Posterior cingulate gyrus (tissue), 11 donors: ENCODE measurements around the gene AGR2.
A peak's percentile ranks its signal among the peaks of the same experiment; 100 is the strongest.
"Not testable (repeated sequence)": the region's sequence is repeated elsewhere in the genome, so short reads cannot be mapped to it uniquely, and the experiment has no call there.

Experiments used
- DNase-seq, 10 donors: peaks; one replicate each; pipeline versions ENCODE4 v3.0.0 to v3.0.0-alpha.2; 2020 to 2021; ENCODE audit warnings: mixed read lengths in 3 of 10
- intact Hi-C: fragments of 100-400 bp; cut with DNase I; formaldehyde crosslinking; loops from one replicate; pipeline ENCODE4 v1.15.1; 2023

AGR2 gene

GRCh38 chr7:16804674-16805439 lies at the start of gene AGR2:
TSS of gene AGR2 (minus strand) at chr7:16804999. CDS start at chr7:16801796, 3,203 bp downstream.
- peak in 1 of 10 donors; percentile 64 for DNase-seq
- intact Hi-C loops: loop anchor here (5.0 kb wide), 1 partner anchor 112 kb away; no protein-coding TSS in a partner anchor

GRCh38 chr7:16853189-16853588 lies 48.4 kb upstream of the AGR2 start:
- intact Hi-C loops: not testable (repeated sequence)

GRCh38 chr7:16851829-16852228 lies 47.0 kb upstream of the AGR2 start:
- intact Hi-C loops: no loop called here
- no peak for DNase-seq

More at GRCh38 chr7:16853189-16853588, 48.4 kb upstream of the AGR2 start:
- peak in 1 of 10 donors; percentile 64 for DNase-seq

- intact Hi-C loops: no loop called here
- peak in 2 of 10 donors; percentile 64 to 72 for DNase-seq
Measured at GRCh38 chr7:16850614-16851466, 46.0 kb upstream of the AGR2 start.

GRCh38 chr7:16849296-16850148 lies 44.7 kb upstream of the AGR2 start:
- DNase-seq: no peak
- intact Hi-C loops: no loop called here

GRCh38 chr7:16847381-16847860 lies 42.6 kb upstream of the AGR2 start:
- no peak for DNase-seq
- intact Hi-C loops: no loop called here

- intact Hi-C loops: no loop called here
Measured at GRCh38 chr7:16846601-16847165, 41.9 kb upstream of the AGR2 start.

GRCh38 chr7:16845746-16846145 lies 40.9 kb upstream of the AGR2 start:
- no peak for DNase-seq
- intact Hi-C loops: no loop called here

More at GRCh38 chr7:16846601-16847165, 41.9 kb upstream of the AGR2 start:
- DNase-seq: no peak

GRCh38 chr7:16841681-16842080 lies 36.9 kb upstream of the AGR2 start:
- DNase-seq: no peak
- intact Hi-C loops: no loop called here

GRCh38 chr7:16840094-16840493 lies 35.3 kb upstream of the AGR2 start:
- intact Hi-C loops: no loop called here
- no peak for DNase-seq

- intact Hi-C loops: no loop called here
- no peak for DNase-seq
Measured at GRCh38 chr7:16839646-16840045, 34.8 kb upstream of the AGR2 start.

GRCh38 chr7:16838891-16839290 lies 34.1 kb upstream of the AGR2 start:
- DNase-seq: no peak
- intact Hi-C loops: no loop called here

- no peak for DNase-seq
- intact Hi-C loops: no loop called here
Measured at GRCh38 chr7:16838386-16838785, 33.6 kb upstream of the AGR2 start.

- no peak for DNase-seq
- intact Hi-C loops: no loop called here
Measured at GRCh38 chr7:16836481-16836880, 31.7 kb upstream of the AGR2 start.

- intact Hi-C loops: no loop called here
- DNase-seq: no peak
Measured at GRCh38 chr7:16833373-16833772, 28.6 kb upstream of the AGR2 start.

- intact Hi-C loops: no loop called here
Measured at GRCh38 chr7:16826060-16826459, 21.3 kb upstream of the AGR2 start.

GRCh38 chr7:16822029-16822428 lies 17.2 kb upstream of the AGR2 start:
- DNase-seq: no peak
- intact Hi-C loops: no loop called here

More at GRCh38 chr7:16826060-16826459, 21.3 kb upstream of the AGR2 start:
- DNase-seq: no peak

- intact Hi-C loops: no loop called here
- DNase-seq: no peak
Measured at GRCh38 chr7:16818732-16819131, 13.9 kb upstream of the AGR2 start.

- intact Hi-C loops: no loop called here
- DNase-seq: no peak
Measured at GRCh38 chr7:16817536-16817935, 12.7 kb upstream of the AGR2 start.

- intact Hi-C loops: no loop called here
- peak in 2 of 10 donors; percentile 12 to 62 for DNase-seq
Measured at GRCh38 chr7:16816824-16817223, 12.0 kb upstream of the AGR2 start.
